Subcutaneous adipose tissue (tissue), 4 donors: ENCODE measurements around the gene SELENOP. TPM values are rescaled to one million over a fixed set of nuclear protein-coding genes. Genes with fewer than 3 reads are reported as not detected.

Experiments used
- CTCF ChIP-seq: fragments of 450-650 bp; IDR thresholded peaks from one replicate; pipeline ENCODE4 v1.5.1; 2016; ENCODE audit warnings: low read depth, mild to moderate bottlenecking, control low read depth, antibody characterized with exemption, moderate library complexity
- total RNA-seq, 4 donors: library from RNA; depleted of rRNA; stranded (reverse); fragments of >200 nt; gene quantifications; one replicate each; pipeline ENCODE4 v1.1.0, GENCODE V29; 2016

The SELENOP gene
- total RNA-seq, 4 donors from 2014 or later = 602 to 1,986 (median 1,436) TPM

GRCh38 chr5:42807722-42808447 lies 3.8 kb downstream of the SELENOP start:
- no peak for TF ChIP-seq CTCF

GRCh38 chr5:42806701-42807262 lies 4.9 kb downstream of the SELENOP start:
- no peak for TF ChIP-seq CTCF

GRCh38 chr5:42806004-42806700 lies 5.5 kb downstream of the SELENOP start:
- TF ChIP-seq CTCF = no peak

GRCh38 chr5:42804717-42805339 lies 6.9 kb downstream of the SELENOP start:
- TF ChIP-seq CTCF = no peak

- no peak for TF ChIP-seq CTCF
These were observed 10.1 kb downstream of the SELENOP start for GRCh38 chr5:42801516-42802166.

- no peak for TF ChIP-seq CTCF
These were observed 10.9 kb downstream of the SELENOP start for GRCh38 chr5:42800748-42801330.
